NCI-H226 (cell line): Measurements from ENCODE around the gene AKAP4.

Source experiments
- DNase-seq: peaks from one replicate; pipeline ENCODE4 v3.0.0-alpha.2; 2015

Gene AKAP4

GRCh38 chrX:50200907-50201306 lies at the start of gene AKAP4:
AKAP4 (minus strand) TSS chrX:50201007; CDS start chrX:50200889, 118 bp downstream.
- no peak for DNase-seq

- no peak for DNase-seq
Measured at GRCh38 chrX:50211510-50211909, 10.7 kb upstream of the AKAP4 start.

GRCh38 chrX:50206753-50207152 lies 5.9 kb upstream of the AKAP4 start:
- no peak for DNase-seq

- peak; percentile 64 for DNase-seq
Measured at GRCh38 chrX:50204364-50204899, 3.6 kb upstream of the AKAP4 start, which contains the start of gene CCNB3. CCNB3 (plus strand) TSS chrX:50204765; CDS start chrX:50285164, 80,399 bp downstream.

- DNase-seq = peak; percentile 10
Measured at GRCh38 chrX:50202539-50202938, 1.7 kb upstream of the AKAP4 start.

GRCh38 chrX:50198348-50198747 lies 2.5 kb downstream of the AKAP4 start:
- peak; percentile 63 for DNase-seq

GRCh38 chrX:50188859-50189600 lies 11.8 kb downstream of the AKAP4 start:
- DNase-seq = no peak

- no peak for DNase-seq
Measured at GRCh38 chrX:50183891-50184290, 16.9 kb downstream of the AKAP4 start.

GRCh38 chrX:50180073-50180940 lies 20.5 kb downstream of the AKAP4 start:
- DNase-seq = no peak

GRCh38 chrX:50169717-50170116 lies 31.1 kb downstream of the AKAP4 start:
- DNase-seq = no peak

- DNase-seq = peak; percentile 31
Measured at GRCh38 chrX:50168241-50168687, 32.5 kb downstream of the AKAP4 start.

- no peak for DNase-seq
Measured at GRCh38 chrX:50167366-50167765, 33.4 kb downstream of the AKAP4 start.

GRCh38 chrX:50165727-50166126 lies 35.1 kb downstream of the AKAP4 start:
- DNase-seq = no peak

GRCh38 chrX:50161127-50161526 lies 39.7 kb downstream of the AKAP4 start:
- DNase-seq = no peak

- DNase-seq = no peak
Measured at GRCh38 chrX:50158593-50158992, 42.2 kb downstream of the AKAP4 start.

GRCh38 chrX:50157545-50158135 lies 43.2 kb downstream of the AKAP4 start:
- DNase-seq = no peak

- no peak for DNase-seq
Measured at GRCh38 chrX:50154429-50154828, 46.4 kb downstream of the AKAP4 start.

- DNase-seq = no peak
Measured at GRCh38 chrX:50152456-50152855, 48.4 kb downstream of the AKAP4 start.

- DNase-seq = no peak
Measured at GRCh38 chrX:50147972-50148371, 52.8 kb downstream of the AKAP4 start.
